Measurements from ENCODE around the gene ULK4.

GRCh38 chr3:41708176-41708575 is 253.7 kb downstream of the ULK4 start:
- TF ChIP-seq CTCF (IDR thresholded peaks at IDR 0.05) (no peak), POLR2AphosphoS5 (IDR thresholded peaks at IDR 0.05; ENCODE audit: low read depth, low read length) (no peak), REST (IDR thresholded peaks at IDR 0.05; ENCODE audit: insufficient read depth in 1 of 2, low read depth in 2 of 2, low read length in 1 of 2) (no peak), SIN3A (IDR thresholded peaks at IDR 0.05; ENCODE audit: borderline replicate concordance, insufficient read depth, low read depth, low read length) (no peak)
